WTC11 (cell line): Measurements from ENCODE around the gene ARHGEF10L. TPM values are rescaled to one million over a fixed set of nuclear protein-coding genes. Genes with fewer than 3 reads are reported as not detected.

ENCODE experiments used
- ATAC-seq: fragments of 200-7000 bp; cut with Tn5 transposase; 2 replicates; pipeline ENCODE4 v1.10.0; 2021; ENCODE audit warnings: mild to moderate bottlenecking, moderate library complexity
- CTCF ChIA-PET: fragments of 300-600 bp; sonication (Branson Sonifier 250); formaldehyde crosslinking; loops from one replicate; lab custom pipeline; 2021; ENCODE audit warnings: antibody characterized with exemption; lab: Charles Lee
- POLR2A ChIA-PET: fragments of 350-600 bp; sonication (Branson Sonifier 250); formaldehyde crosslinking; loops from one replicate; lab custom pipeline; 2021; ENCODE audit warnings: antibody characterized with exemption; lab: Charles Lee
- DNase-seq: peaks from one replicate; pipeline ENCODE4 v3.0.0; 2021; ENCODE audit warnings: low spot score
- H3K27ac Mint-ChIP-seq: 2 replicates; pipeline ENCODE4 v1.8.0; 2021; ENCODE audit warnings: mixed read lengths
- H3K27me3 Mint-ChIP-seq: 2 replicates; pipeline ENCODE4 v1.8.0; 2021; ENCODE audit warnings: low read depth, mild to moderate bottlenecking, moderate library complexity, mixed read lengths
- H3K36me3 Mint-ChIP-seq: 2 replicates; pipeline ENCODE4 v1.8.0; 2021; ENCODE audit warnings: mixed read lengths
- H3K4me1 Mint-ChIP-seq: 2 replicates; pipeline ENCODE4 v1.8.0; 2022; ENCODE audit warnings: mixed read lengths
- H3K4me3 Mint-ChIP-seq: 2 replicates; pipeline ENCODE4 v1.8.0; 2021; ENCODE audit warnings: mild to moderate bottlenecking, moderate library complexity, mixed read lengths
- H3K9me3 Mint-ChIP-seq: 2 replicates; pipeline ENCODE4 v1.8.0; 2021; ENCODE audit warnings: mixed read lengths
- ELF4 ChIP-seq: sonication (generic); formaldehyde crosslinking; IDR thresholded peaks from 2 replicates; pipeline ENCODE4 v1.8.1; 2022; ENCODE audit warnings: low read depth, mild to moderate bottlenecking, moderate library complexity, missing genetic modification reagents
- ETV6 ChIP-seq: sonication (generic); formaldehyde crosslinking; IDR thresholded peaks from 2 replicates; pipeline ENCODE4 v1.8.1; 2022; ENCODE audit warnings: mild to moderate bottlenecking, missing genetic modification reagents
- FOXJ3 ChIP-seq: sonication (generic); formaldehyde crosslinking; IDR thresholded peaks from 2 replicates; pipeline ENCODE4 v1.9.0; 2021; ENCODE audit warnings: missing genetic modification reagents, mild to moderate bottlenecking, borderline replicate concordance
- HMGA2 ChIP-seq: fragments of 250-450 bp; sonication (Bioruptor Pico); IDR thresholded peaks from 2 replicates; pipeline ENCODE4 v1.4.0; 2021; ENCODE audit warnings: mild to moderate bottlenecking, moderate library complexity
- IRF2 ChIP-seq: sonication (generic); formaldehyde crosslinking; IDR thresholded peaks from 2 replicates; pipeline ENCODE4 v1.8.0; 2022; ENCODE audit warnings: low read depth, missing genetic modification reagents, borderline replicate concordance
- NFATC4 ChIP-seq: fragments of 250-450 bp; sonication (Bioruptor Pico); IDR thresholded peaks from 2 replicates; pipeline ENCODE4 v1.9.0; 2021; ENCODE audit warnings: mild to moderate bottlenecking
- OVOL2 ChIP-seq: fragments of 250-450 bp; sonication (Bioruptor Pico); IDR thresholded peaks from 2 replicates; pipeline ENCODE4 v1.9.0; 2021; ENCODE audit warnings: mild to moderate bottlenecking, borderline replicate concordance
- RELA ChIP-seq: sonication (generic); formaldehyde crosslinking; IDR thresholded peaks from 2 replicates; pipeline ENCODE4 v1.8.1; 2022; ENCODE audit warnings: missing genetic modification reagents, mild to moderate bottlenecking, borderline replicate concordance
- SOX15 ChIP-seq: fragments of 250-450 bp; sonication (Bioruptor Pico); IDR thresholded peaks from 2 replicates; pipeline ENCODE4 v1.9.0; 2021; ENCODE audit warnings: mild to moderate bottlenecking
- TCF7 ChIP-seq: sonication (generic); formaldehyde crosslinking; IDR thresholded peaks from 2 replicates; pipeline ENCODE4 v1.8.0; 2022; ENCODE audit warnings: mild to moderate bottlenecking, low read depth, missing genetic modification reagents, moderate library complexity
- TEAD1 ChIP-seq: sonication (generic); formaldehyde crosslinking; IDR thresholded peaks from 2 replicates; pipeline ENCODE4 v1.8.0; 2022; ENCODE audit warnings: mild to moderate bottlenecking, missing genetic modification reagents
- ZNF232 ChIP-seq: sonication (generic); formaldehyde crosslinking; IDR thresholded peaks from 2 replicates; pipeline ENCODE4 v1.8.0; 2022; ENCODE audit warnings: mild to moderate bottlenecking, missing genetic modification reagents
- ZNF416 ChIP-seq: fragments of 250-450 bp; sonication (Bioruptor Pico); IDR thresholded peaks from 2 replicates; pipeline ENCODE4 v1.9.0; 2021; ENCODE audit warnings: mild to moderate bottlenecking, inconsistent platforms
- total RNA-seq: library from RNA; stranded (reverse); gene quantifications from 3 replicates; pipeline ENCODE4 v1.2.3, GENCODE V29; 2021
- TF ChIP-seq, protein P1 (sequence below): sonication (generic); formaldehyde crosslinking; IDR thresholded peaks from 2 replicates; pipeline ENCODE4 v1.8.1; 2023; ENCODE audit warnings: mild to moderate bottlenecking, missing genetic modification reagents
- TF ChIP-seq, protein P2 (sequence below): sonication (generic); formaldehyde crosslinking; IDR thresholded peaks from 2 replicates; pipeline ENCODE4 v1.8.1; 2022; ENCODE audit warnings: mild to moderate bottlenecking, moderate library complexity, missing genetic modification reagents
- TF ChIP-seq, protein P3 (sequence below): fragments of 250-450 bp; sonication (Bioruptor Pico); IDR thresholded peaks from 2 replicates; pipeline ENCODE4 v1.8.0; 2021; ENCODE audit warnings: mild to moderate bottlenecking
- TF ChIP-seq, protein P4 (sequence below): fragments of 250-450 bp; sonication (Bioruptor Pico); conservative IDR thresholded peaks from 2 replicates; pipeline ENCODE4 v1.9.0; 2021; ENCODE audit warnings: mild to moderate bottlenecking
- TF ChIP-seq, protein P5 (sequence below): sonication (generic); formaldehyde crosslinking; IDR thresholded peaks from 2 replicates; pipeline ENCODE4 v1.8.1; 2023; ENCODE audit warnings: mild to moderate bottlenecking, missing genetic modification reagents, borderline replicate concordance
- TF ChIP-seq, protein P6 (sequence below): fragments of 250-450 bp; sonication (Bioruptor Pico); IDR thresholded peaks from 2 replicates; pipeline ENCODE4 v1.9.0; 2021; ENCODE audit warnings: mild to moderate bottlenecking
- TF ChIP-seq, protein P7 (sequence below): fragments of 200-600 bp; IDR thresholded peaks from 2 replicates; pipeline ENCODE4 v1.8.0; 2022; ENCODE audit warnings: antibody characterized with exemption
- TF ChIP-seq, protein P8 (sequence below): sonication (generic); formaldehyde crosslinking; IDR thresholded peaks from 2 replicates; pipeline ENCODE4 v1.8.1; 2022; ENCODE audit warnings: low read depth, missing genetic modification reagents, borderline replicate concordance

ARHGEF10L gene
- total RNA-seq, 1 experiment from 2014 or later: 34.4 TPM

DNA sequence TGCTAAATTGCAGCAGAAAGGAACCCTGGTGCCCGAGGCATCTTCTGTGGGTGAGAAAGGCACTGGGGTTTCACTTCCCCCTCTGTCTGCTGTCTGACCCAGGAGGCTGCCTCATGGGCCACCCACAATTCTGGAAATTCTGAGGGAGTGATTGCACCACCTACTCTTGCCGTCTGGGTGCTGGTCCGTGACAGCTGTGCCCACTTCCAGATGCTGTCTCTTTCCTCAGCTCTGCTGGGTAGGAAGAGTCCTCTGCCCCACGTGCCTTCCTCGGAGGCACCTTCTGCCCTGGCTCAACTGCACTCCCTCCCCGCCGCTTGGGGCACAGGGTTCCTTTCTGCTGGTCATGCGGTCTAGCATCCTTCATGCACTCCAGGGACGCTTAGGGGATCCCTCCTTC is 96.3 kb downstream of the ARHGEF10L start (continued):
- TF ChIP-seq, protein P1, sequence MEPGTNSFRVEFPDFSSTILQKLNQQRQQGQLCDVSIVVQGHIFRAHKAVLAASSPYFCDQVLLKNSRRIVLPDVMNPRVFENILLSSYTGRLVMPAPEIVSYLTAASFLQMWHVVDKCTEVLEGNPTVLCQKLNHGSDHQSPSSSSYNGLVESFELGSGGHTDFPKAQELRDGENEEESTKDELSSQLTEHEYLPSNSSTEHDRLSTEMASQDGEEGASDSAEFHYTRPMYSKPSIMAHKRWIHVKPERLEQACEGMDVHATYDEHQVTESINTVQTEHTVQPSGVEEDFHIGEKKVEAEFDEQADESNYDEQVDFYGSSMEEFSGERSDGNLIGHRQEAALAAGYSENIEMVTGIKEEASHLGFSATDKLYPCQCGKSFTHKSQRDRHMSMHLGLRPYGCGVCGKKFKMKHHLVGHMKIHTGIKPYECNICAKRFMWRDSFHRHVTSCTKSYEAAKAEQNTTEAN: no peak
- TF ChIP-seq, protein P2, sequence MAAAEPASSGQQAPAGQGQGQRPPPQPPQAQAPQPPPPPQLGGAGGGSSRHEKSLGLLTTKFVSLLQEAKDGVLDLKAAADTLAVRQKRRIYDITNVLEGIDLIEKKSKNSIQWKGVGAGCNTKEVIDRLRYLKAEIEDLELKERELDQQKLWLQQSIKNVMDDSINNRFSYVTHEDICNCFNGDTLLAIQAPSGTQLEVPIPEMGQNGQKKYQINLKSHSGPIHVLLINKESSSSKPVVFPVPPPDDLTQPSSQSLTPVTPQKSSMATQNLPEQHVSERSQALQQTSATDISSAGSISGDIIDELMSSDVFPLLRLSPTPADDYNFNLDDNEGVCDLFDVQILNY (CRISPR knock-in tag): no peak
- no peak for TF ChIP-seq ELF4 (CRISPR knock-in tag)
- TF ChIP-seq, protein P3, sequence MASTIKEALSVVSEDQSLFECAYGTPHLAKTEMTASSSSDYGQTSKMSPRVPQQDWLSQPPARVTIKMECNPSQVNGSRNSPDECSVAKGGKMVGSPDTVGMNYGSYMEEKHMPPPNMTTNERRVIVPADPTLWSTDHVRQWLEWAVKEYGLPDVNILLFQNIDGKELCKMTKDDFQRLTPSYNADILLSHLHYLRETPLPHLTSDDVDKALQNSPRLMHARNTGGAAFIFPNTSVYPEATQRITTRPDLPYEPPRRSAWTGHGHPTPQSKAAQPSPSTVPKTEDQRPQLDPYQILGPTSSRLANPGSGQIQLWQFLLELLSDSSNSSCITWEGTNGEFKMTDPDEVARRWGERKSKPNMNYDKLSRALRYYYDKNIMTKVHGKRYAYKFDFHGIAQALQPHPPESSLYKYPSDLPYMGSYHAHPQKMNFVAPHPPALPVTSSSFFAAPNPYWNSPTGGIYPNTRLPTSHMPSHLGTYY (CRISPR knock-in tag): no peak

DNA sequence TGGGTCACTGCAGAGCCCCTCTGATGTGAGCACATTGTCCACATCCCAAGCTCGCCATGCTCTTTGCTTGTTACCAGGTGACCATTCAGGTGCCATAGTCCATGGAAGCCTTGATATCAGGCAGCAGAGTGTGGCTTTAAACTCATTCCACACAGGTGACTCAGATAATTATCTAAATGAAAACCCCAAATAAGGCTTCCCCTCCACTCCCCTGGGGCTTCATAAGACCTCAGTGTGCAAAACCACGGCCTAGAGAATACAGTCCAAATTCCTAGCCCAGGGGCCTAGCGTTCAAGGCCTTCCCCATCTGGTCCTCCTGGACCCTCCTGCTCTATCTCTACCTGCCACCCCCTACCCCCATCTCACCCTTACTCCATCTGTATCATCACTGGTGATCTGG is 97.1 kb downstream of the ARHGEF10L start:
- H3K27ac Mint-ChIP-seq: no peak overlapping the region
- no peaks in the 10 kb centered on the region for H3K27me3 Mint-ChIP-seq
- no peak for ATAC-seq
- no peak overlapping the region for H3K4me3 Mint-ChIP-seq
- no peaks in the 10 kb centered on the region for H3K4me1 Mint-ChIP-seq
- ChIA-PET CTCF (interaction anchor here (0.9 kb wide), 1 partner anchor 159 kb away, joined by 3 read pairs; no protein-coding TSS in a partner anchor), POLR2A (no interaction called here)
- no peaks in the 10 kb centered on the region for H3K9me3 Mint-ChIP-seq
- DNase-seq: no peak
- H3K36me3 Mint-ChIP-seq: peaks cover 52% of the 10 kb centered on the region
- TF ChIP-seq ZNF416 (no peak), OVOL2 (CRISPR knock-in tag) (no peak), NFATC4 (CRISPR knock-in tag) (no peak), HMGA2 (CRISPR knock-in tag) (no peak), ETV6 (CRISPR knock-in tag) (no peak), RELA (CRISPR knock-in tag) (no peak)
- TF ChIP-seq, protein P4, sequence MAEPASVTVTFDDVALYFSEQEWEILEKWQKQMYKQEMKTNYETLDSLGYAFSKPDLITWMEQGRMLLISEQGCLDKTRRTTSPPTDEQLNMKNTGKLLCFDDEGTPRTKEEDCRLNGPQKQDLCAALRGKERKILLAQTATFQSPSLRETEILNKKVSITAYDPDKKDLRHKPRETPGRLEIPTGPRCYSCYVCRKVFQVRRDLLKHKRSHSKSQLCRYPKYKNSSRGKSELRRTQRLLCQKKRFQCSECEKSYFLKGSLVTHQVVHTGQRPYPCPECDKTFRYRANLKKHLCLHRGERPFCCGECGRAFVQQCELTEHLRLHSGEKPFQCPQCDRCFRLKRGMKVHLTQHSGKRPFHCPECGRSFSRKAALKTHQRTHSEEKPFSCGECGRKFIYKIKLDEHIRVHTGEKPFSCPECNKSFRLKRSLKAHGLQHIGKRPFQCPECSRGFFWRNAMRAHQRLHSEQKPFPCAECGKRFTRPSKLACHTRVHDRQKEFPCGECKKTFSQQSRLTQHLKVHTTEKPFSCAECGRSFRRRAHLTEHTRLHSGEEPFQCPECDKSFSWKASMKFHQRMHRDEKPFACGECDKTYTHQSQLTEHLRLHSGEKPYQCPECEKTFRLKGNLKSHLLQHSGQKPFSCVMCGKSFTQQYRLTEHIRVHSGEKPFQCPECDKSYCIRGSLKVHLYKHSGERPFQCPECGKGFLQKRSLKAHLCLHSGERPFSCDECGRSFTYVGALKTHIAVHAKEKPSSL (CRISPR knock-in tag): no peak
- TF ChIP-seq, protein P5, sequence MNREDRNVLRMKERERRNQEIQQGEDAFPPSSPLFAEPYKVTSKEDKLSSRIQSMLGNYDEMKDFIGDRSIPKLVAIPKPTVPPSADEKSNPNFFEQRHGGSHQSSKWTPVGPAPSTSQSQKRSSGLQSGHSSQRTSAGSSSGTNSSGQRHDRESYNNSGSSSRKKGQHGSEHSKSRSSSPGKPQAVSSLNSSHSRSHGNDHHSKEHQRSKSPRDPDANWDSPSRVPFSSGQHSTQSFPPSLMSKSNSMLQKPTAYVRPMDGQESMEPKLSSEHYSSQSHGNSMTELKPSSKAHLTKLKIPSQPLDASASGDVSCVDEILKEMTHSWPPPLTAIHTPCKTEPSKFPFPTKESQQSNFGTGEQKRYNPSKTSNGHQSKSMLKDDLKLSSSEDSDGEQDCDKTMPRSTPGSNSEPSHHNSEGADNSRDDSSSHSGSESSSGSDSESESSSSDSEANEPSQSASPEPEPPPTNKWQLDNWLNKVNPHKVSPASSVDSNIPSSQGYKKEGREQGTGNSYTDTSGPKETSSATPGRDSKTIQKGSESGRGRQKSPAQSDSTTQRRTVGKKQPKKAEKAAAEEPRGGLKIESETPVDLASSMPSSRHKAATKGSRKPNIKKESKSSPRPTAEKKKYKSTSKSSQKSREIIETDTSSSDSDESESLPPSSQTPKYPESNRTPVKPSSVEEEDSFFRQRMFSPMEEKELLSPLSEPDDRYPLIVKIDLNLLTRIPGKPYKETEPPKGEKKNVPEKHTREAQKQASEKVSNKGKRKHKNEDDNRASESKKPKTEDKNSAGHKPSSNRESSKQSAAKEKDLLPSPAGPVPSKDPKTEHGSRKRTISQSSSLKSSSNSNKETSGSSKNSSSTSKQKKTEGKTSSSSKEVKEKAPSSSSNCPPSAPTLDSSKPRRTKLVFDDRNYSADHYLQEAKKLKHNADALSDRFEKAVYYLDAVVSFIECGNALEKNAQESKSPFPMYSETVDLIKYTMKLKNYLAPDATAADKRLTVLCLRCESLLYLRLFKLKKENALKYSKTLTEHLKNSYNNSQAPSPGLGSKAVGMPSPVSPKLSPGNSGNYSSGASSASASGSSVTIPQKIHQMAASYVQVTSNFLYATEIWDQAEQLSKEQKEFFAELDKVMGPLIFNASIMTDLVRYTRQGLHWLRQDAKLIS (CRISPR knock-in tag): no peak

DNA sequence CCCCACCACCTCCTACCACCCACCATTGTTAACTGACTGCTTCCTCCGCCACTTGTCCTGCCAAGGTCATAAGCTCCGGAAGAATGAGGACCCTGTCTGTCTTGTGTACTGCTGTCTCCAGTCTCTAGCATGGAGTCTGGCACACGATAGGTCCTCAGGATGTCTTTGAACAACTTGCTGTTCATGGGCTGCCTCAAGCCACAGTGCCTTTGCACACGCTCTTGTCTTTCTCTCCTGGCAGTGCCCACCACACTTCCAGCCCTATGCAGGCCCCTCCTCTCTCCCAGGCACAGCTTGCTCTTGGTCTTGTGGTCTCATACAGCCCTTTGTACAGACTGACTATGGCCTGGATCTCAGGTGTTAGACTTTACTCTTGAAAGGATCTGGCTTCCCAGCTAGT is 97.6 kb downstream of the ARHGEF10L start:
- CTCF ChIA-PET: interaction anchor here (0.8 to 0.9 kb wide), 2 partner anchors 104 to 160 kb away, joined by 3 read pairs; no protein-coding TSS in a partner anchor
- Mint-ChIP-seq H3K27me3 (no peaks in the 10 kb centered on the region), H3K9me3 (no peaks in the 10 kb centered on the region), H3K27ac (no peak overlapping the region), H3K4me3 (no peak overlapping the region), H3K36me3 (peaks cover 52% of the 10 kb centered on the region), H3K4me1 (no peaks in the 10 kb centered on the region)
- POLR2A ChIA-PET: no interaction called here
- DNase-seq (no peak), ATAC-seq (no peak)
- no peak for TF ChIP-seq IRF2 (CRISPR knock-in tag)
- TF ChIP-seq TCF7 (CRISPR knock-in tag): no peak
- no peak for TF ChIP-seq ZNF232
- TF ChIP-seq, protein P6, sequence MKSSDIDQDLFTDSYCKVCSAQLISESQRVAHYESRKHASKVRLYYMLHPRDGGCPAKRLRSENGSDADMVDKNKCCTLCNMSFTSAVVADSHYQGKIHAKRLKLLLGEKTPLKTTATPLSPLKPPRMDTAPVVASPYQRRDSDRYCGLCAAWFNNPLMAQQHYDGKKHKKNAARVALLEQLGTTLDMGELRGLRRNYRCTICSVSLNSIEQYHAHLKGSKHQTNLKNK (CRISPR knock-in tag): no peak
- no peak for TF ChIP-seq SOX15
- TF ChIP-seq, protein P7, sequence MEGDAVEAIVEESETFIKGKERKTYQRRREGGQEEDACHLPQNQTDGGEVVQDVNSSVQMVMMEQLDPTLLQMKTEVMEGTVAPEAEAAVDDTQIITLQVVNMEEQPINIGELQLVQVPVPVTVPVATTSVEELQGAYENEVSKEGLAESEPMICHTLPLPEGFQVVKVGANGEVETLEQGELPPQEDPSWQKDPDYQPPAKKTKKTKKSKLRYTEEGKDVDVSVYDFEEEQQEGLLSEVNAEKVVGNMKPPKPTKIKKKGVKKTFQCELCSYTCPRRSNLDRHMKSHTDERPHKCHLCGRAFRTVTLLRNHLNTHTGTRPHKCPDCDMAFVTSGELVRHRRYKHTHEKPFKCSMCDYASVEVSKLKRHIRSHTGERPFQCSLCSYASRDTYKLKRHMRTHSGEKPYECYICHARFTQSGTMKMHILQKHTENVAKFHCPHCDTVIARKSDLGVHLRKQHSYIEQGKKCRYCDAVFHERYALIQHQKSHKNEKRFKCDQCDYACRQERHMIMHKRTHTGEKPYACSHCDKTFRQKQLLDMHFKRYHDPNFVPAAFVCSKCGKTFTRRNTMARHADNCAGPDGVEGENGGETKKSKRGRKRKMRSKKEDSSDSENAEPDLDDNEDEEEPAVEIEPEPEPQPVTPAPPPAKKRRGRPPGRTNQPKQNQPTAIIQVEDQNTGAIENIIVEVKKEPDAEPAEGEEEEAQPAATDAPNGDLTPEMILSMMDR: no peak
- no peak for TF ChIP-seq OVOL2 (CRISPR knock-in tag)
- TF ChIP-seq, protein P8, sequence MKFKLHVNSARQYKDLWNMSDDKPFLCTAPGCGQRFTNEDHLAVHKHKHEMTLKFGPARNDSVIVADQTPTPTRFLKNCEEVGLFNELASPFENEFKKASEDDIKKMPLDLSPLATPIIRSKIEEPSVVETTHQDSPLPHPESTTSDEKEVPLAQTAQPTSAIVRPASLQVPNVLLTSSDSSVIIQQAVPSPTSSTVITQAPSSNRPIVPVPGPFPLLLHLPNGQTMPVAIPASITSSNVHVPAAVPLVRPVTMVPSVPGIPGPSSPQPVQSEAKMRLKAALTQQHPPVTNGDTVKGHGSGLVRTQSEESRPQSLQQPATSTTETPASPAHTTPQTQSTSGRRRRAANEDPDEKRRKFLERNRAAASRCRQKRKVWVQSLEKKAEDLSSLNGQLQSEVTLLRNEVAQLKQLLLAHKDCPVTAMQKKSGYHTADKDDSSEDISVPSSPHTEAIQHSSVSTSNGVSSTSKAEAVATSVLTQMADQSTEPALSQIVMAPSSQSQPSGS (CRISPR knock-in tag): no peak
- TF ChIP-seq TEAD1: no peak
- TF ChIP-seq FOXJ3: no peak
